ENCODE data around the gene CHCHD3.

CHCHD3 gene

GRCh38 chr7:132815696-132816311 is 266.1 kb downstream of the CHCHD3 start:
- CTCF ChIA-PET, result interaction anchor here (1.8 kb wide), 1 partner anchor 15 kb away, joined by 5 read pairs; no protein-coding TSS in a partner anchor
- TF ChIP-seq CTCF (IDR thresholded peaks at IDR 0.05; ENCODE audit: control extremely low read depth, extremely low read depth, low read depth, missing control alignments), result no peak
- no peak for DNase-seq (ENCODE audit: extremely low spot score)
- POLR2A ChIA-PET, result no interaction called here

GRCh38 chr7:132815130-132815529 is 266.8 kb downstream of the CHCHD3 start:
- no peak for TF ChIP-seq CTCF (IDR thresholded peaks at IDR 0.05; ENCODE audit: control extremely low read depth, extremely low read depth, low read depth, missing control alignments)
- DNase-seq (ENCODE audit: extremely low spot score), result no peak
- ChIA-PET POLR2A (no interaction called here), CTCF (no interaction called here)

GRCh38 chr7:132810561-132810960 is 271.3 kb downstream of the CHCHD3 start:
- no peak for TF ChIP-seq CTCF (IDR thresholded peaks at IDR 0.05; ENCODE audit: control extremely low read depth, extremely low read depth, low read depth, missing control alignments)
- ChIA-PET POLR2A (no interaction called here), CTCF (no interaction called here)
- no peak for DNase-seq (ENCODE audit: extremely low spot score)

- TF ChIP-seq CTCF (IDR thresholded peaks at IDR 0.05; ENCODE audit: control extremely low read depth, extremely low read depth, low read depth, missing control alignments), result no peak
- no peak for DNase-seq (ENCODE audit: extremely low spot score)
- POLR2A ChIA-PET, result no interaction called here
- CTCF ChIA-PET, result no interaction called here
These were observed 275.1 kb downstream of the CHCHD3 start for GRCh38 chr7:132806834-132807233.

- ChIA-PET CTCF (interaction anchor here (1.2 kb wide), 1 partner anchor 12 kb away, joined by 5 read pairs; no protein-coding TSS in a partner anchor), POLR2A (no interaction called here)
- no peak for TF ChIP-seq CTCF (IDR thresholded peaks at IDR 0.05; ENCODE audit: control extremely low read depth, extremely low read depth, low read depth, missing control alignments)
- no peak for DNase-seq (ENCODE audit: extremely low spot score)
These were observed 276.1 kb downstream of the CHCHD3 start for GRCh38 chr7:132805766-132806165.

GRCh38 chr7:132804849-132805485 is 276.9 kb downstream of the CHCHD3 start:
- TF ChIP-seq CTCF (IDR thresholded peaks at IDR 0.05; ENCODE audit: control extremely low read depth, extremely low read depth, low read depth, missing control alignments), result no peak
- DNase-seq (ENCODE audit: extremely low spot score), result no peak
- POLR2A ChIA-PET, result no interaction called here
- CTCF ChIA-PET, result interaction anchor here (1.2 kb wide), 1 partner anchor 11 kb away, joined by 5 read pairs; no protein-coding TSS in a partner anchor
